ENCODE measurements around the gene FPR3. TPM values are rescaled to one million over a fixed set of nuclear protein-coding genes. Genes with fewer than 3 reads are reported as not detected.

Gene FPR3
- total and polyA plus RNA-seq, 10 of the 15 experiments (the other 5 are each of a cell fraction or from before 2014, with no cell fraction given), result not detected

DNA sequence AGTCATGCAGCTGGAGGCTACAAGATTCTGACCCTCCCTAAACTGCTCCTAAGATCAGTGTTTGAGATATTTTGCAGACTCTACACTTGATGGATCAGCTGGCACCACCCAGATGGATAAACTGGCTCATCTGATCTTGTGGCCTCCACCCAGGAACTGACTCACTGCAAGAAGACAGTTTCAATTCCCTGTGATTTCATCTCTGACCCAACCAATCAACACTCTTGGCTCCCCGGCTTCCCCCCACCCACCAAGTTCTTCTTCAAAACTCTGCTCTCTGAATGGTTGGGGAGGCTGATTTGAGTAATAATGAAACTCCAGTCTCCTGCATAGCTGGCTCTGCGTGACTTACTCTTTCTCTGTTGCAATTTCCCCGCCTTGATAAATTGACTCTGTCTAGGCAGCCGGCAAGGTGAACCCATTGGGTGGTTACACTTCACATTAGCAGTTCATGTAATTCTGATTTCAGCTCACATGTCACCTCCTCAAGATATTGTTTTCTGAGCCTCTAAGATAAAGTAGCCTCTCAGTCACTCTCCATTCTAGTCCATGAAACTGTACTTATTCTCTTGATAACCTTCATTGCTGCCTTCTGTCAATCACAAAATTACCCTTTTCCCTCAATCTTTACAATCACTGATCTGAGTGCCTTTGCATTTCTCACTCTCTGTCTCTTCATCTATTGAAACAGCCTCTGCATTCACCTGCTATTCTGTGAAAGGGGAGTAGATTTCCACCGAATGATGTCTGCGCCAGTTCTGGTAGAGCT is 9.9 kb upstream of the FPR3 start (continued):
- TF ChIP-seq ZBTB4 (CRISPR knock-in tag; IDR thresholded peaks at IDR 0.05) (no peak), PML (IDR thresholded peaks at IDR 0.05; ENCODE audit: low read length) (no peak), EZH2 (IDR thresholded peaks at IDR 0.05; ENCODE audit: borderline replicate concordance, control insufficient read depth, low read depth, low read length) (no peak), JUND (IDR thresholded peaks at IDR 0.05; ENCODE audit: low read depth, low read length) (peak; percentile 46; the same call in 1 of the 2 replicates), ZSCAN29 (IDR thresholded peaks at IDR 0.05) (no peak), SUPT20H (IDR thresholded peaks at IDR 0.05; ENCODE audit: borderline replicate concordance, control insufficient read depth, low read depth, low read length) (no peak), TCF3 (IDR thresholded peaks at IDR 0.05; ENCODE audit: borderline replicate concordance, insufficient read depth, low read depth, low read length) (no peak), PAX5 (IDR thresholded peaks at IDR 0.05; ENCODE audit: borderline replicate concordance, low read depth, low read length) (no peak), CHD2 (IDR thresholded peaks at IDR 0.05; ENCODE audit: borderline replicate concordance, low read depth, low read length) (no peak), TAF1 (IDR thresholded peaks at IDR 0.05; ENCODE audit: borderline replicate concordance, low read depth, low read length) (no peak), REST (IDR thresholded peaks at IDR 0.05; ENCODE audit: low read depth, low read length) (no peak), IRF4 (IDR thresholded peaks at IDR 0.05; ENCODE audit: low read depth, low read length) (peak; percentile 51; the same call in 1 of the 2 replicates), SIN3A (IDR thresholded peaks at IDR 0.05; ENCODE audit: low read depth, low read length) (no peak), CREB1 (IDR thresholded peaks at IDR 0.05; ENCODE audit: low read depth) (no peak)
- TF ChIP-seq, protein P1, sequence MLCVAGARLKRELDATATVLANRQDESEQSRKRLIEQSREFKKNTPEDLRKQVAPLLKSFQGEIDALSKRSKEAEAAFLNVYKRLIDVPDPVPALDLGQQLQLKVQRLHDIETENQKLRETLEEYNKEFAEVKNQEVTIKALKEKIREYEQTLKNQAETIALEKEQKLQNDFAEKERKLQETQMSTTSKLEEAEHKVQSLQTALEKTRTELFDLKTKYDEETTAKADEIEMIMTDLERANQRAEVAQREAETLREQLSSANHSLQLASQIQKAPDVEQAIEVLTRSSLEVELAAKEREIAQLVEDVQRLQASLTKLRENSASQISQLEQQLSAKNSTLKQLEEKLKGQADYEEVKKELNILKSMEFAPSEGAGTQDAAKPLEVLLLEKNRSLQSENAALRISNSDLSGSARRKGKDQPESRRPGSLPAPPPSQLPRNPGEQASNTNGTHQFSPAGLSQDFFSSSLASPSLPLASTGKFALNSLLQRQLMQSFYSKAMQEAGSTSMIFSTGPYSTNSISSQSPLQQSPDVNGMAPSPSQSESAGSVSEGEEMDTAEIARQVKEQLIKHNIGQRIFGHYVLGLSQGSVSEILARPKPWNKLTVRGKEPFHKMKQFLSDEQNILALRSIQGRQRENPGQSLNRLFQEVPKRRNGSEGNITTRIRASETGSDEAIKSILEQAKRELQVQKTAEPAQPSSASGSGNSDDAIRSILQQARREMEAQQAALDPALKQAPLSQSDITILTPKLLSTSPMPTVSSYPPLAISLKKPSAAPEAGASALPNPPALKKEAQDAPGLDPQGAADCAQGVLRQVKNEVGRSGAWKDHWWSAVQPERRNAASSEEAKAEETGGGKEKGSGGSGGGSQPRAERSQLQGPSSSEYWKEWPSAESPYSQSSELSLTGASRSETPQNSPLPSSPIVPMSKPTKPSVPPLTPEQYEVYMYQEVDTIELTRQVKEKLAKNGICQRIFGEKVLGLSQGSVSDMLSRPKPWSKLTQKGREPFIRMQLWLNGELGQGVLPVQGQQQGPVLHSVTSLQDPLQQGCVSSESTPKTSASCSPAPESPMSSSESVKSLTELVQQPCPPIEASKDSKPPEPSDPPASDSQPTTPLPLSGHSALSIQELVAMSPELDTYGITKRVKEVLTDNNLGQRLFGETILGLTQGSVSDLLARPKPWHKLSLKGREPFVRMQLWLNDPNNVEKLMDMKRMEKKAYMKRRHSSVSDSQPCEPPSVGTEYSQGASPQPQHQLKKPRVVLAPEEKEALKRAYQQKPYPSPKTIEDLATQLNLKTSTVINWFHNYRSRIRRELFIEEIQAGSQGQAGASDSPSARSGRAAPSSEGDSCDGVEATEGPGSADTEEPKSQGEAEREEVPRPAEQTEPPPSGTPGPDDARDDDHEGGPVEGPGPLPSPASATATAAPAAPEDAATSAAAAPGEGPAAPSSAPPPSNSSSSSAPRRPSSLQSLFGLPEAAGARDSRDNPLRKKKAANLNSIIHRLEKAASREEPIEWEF (IDR thresholded peaks at IDR 0.05; ENCODE audit: insufficient replicate concordance, low read depth, low read length), result no peak
- TF ChIP-seq, protein P2, sequence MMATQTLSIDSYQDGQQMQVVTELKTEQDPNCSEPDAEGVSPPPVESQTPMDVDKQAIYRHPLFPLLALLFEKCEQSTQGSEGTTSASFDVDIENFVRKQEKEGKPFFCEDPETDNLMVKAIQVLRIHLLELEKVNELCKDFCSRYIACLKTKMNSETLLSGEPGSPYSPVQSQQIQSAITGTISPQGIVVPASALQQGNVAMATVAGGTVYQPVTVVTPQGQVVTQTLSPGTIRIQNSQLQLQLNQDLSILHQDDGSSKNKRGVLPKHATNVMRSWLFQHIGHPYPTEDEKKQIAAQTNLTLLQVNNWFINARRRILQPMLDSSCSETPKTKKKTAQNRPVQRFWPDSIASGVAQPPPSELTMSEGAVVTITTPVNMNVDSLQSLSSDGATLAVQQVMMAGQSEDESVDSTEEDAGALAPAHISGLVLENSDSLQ (IDR thresholded peaks at IDR 0.05), result peak; percentile 54
